Measurements from ENCODE around the gene KRT73. TPM values are rescaled to one million over a fixed set of nuclear protein-coding genes. Genes with fewer than 3 reads are reported as not detected.
A peak's percentile ranks its signal among the peaks of the same experiment; 100 is the strongest.

KRT73 gene
- total and polyA plus RNA-seq, 8 donors: not detected

- 53 to 62% (median 57%) methylated on average over 1 of the region's 1 CpG for WGBS, 5 donors
- Histone ChIP-seq H3K4me1 (no peaks in the 10 kb centered on the region), H3K27ac (no peak overlapping the region), H3K27me3 (peaks cover 0 to 38% (median 4%) of the 10 kb centered on the region in 3 donors), H3K9me3 (no peaks in the 10 kb centered on the region), H3K4me3 (no peak overlapping the region), H3K36me3 (no peaks in the 10 kb centered on the region)
- DNase-seq: no peak
- TF ChIP-seq POLR2AphosphoS5 (IDR thresholded peaks at IDR 0.05): no peak
- no peak for TF ChIP-seq CTCF (IDR thresholded peaks at IDR 0.05)
- no peak for TF ChIP-seq EP300 (IDR thresholded peaks at IDR 0.05)
- TF ChIP-seq POLR2A (IDR thresholded peaks at IDR 0.05): no peak
- intact Hi-C loops (cut with DNase I; ENCODE audit: low total_unique reads): no loop called here
Measured at GRCh38 chr12:52564582-52564981, 53.8 kb downstream of the KRT73 start.

- Histone ChIP-seq H3K9me3 (no peaks in the 10 kb centered on the region), H3K27me3 (peaks cover 0 to 36% (median 3%) of the 10 kb centered on the region in 3 donors), H3K27ac (no peak overlapping the region), H3K36me3 (no peaks in the 10 kb centered on the region), H3K4me3 (no peak overlapping the region), H3K4me1 (no peaks in the 10 kb centered on the region)
- peak in 1 of 2 donors; percentile 15 for DNase-seq
- 42 to 74% (median 60%) methylated on average over 3 of the region's 3 CpGs for WGBS, 5 donors
- intact Hi-C loops (cut with DNase I; ENCODE audit: low total_unique reads): no loop called here
- no peak for TF ChIP-seq POLR2A (IDR thresholded peaks at IDR 0.05)
- no peak for TF ChIP-seq EP300 (IDR thresholded peaks at IDR 0.05)
- TF ChIP-seq POLR2AphosphoS5 (IDR thresholded peaks at IDR 0.05): no peak
- no peak for TF ChIP-seq CTCF (IDR thresholded peaks at IDR 0.05)
Measured at GRCh38 chr12:52561880-52562449, 56.4 kb downstream of the KRT73 start.

GRCh38 chr12:52559979-52560378, 58.4 kb downstream of the KRT73 start:
- Histone ChIP-seq H3K9me3 (no peaks in the 10 kb centered on the region), H3K4me1 (no peaks in the 10 kb centered on the region), H3K27ac (no peak overlapping the region), H3K27me3 (peaks cover 0 to 28% (median 0%) of the 10 kb centered on the region in 3 donors), H3K36me3 (no peaks in the 10 kb centered on the region), H3K4me3 (no peak overlapping the region)
- DNase-seq: no peak
- intact Hi-C loops (cut with DNase I; ENCODE audit: low total_unique reads): no loop called here
- WGBS, 5 donors: 73 to 81% (median 76%) methylated on average over 4 of the region's 4 CpGs
- TF ChIP-seq EP300 (IDR thresholded peaks at IDR 0.05) (no peak), CTCF (IDR thresholded peaks at IDR 0.05) (no peak), POLR2AphosphoS5 (IDR thresholded peaks at IDR 0.05) (no peak)

GRCh38 chr12:52558781-52559445, 59.4 kb downstream of the KRT73 start:
- DNase-seq: no peak
- no peaks in the 10 kb centered on the region for H3K9me3 ChIP-seq
- H3K27me3 ChIP-seq: peaks cover 0 to 21% (median 0%) of the 10 kb centered on the region in 3 donors
- intact Hi-C loops (cut with DNase I; ENCODE audit: low total_unique reads): no loop called here
- TF ChIP-seq POLR2A (IDR thresholded peaks at IDR 0.05) (no peak), EP300 (IDR thresholded peaks at IDR 0.05) (no peak), POLR2AphosphoS5 (IDR thresholded peaks at IDR 0.05) (no peak), CTCF (IDR thresholded peaks at IDR 0.05) (no peak)
- no peak overlapping the region for H3K27ac ChIP-seq
- no peak overlapping the region for H3K4me3 ChIP-seq
- H3K4me1 ChIP-seq: no peaks in the 10 kb centered on the region
- WGBS, 5 donors: 69 to 84% (median 72%) methylated on average over 8 of the region's 8 CpGs
- H3K36me3 ChIP-seq: no peaks in the 10 kb centered on the region

Other genes starting within 250 kb of the KRT73 start
- gene KRT84, start 232.9 kb downstream of the KRT73 start, total RNA-seq: not detected
- gene KRT84, start 232.9 kb downstream of the KRT73 start, polyA plus RNA-seq: not detected
- not detected for gene KRT82, start 212.2 kb downstream of the KRT73 start, total RNA-seq
- gene KRT82, start 212.2 kb downstream of the KRT73 start, polyA plus RNA-seq: not detected
- not detected for gene KRT75, start 184.2 kb downstream of the KRT73 start, total RNA-seq
- not detected for gene KRT75, start 184.2 kb downstream of the KRT73 start, polyA plus RNA-seq
- under 1 TPM in 1 of 5 donors, not detected in 4; 0.55 TPM for gene KRT6B, start 166.4 kb downstream of the KRT73 start, total RNA-seq
- gene KRT6B, start 166.4 kb downstream of the KRT73 start, polyA plus RNA-seq: 1 to 10 TPM in 1 of 3 donors, under 1 TPM in 1, not detected in 1; 0.46 to 9.2 TPM
- gene KRT6C, start 144.8 kb downstream of the KRT73 start, total RNA-seq: under 1 TPM in 1 of 5 donors, not detected in 4; 0.43 TPM
- 10 to 100 TPM in 1 of 3 donors, under 1 TPM in 1, not detected in 1; 0.31 to 12.4 TPM for gene KRT6C, start 144.8 kb downstream of the KRT73 start, polyA plus RNA-seq
- 10 to 100 TPM in 3 of 5 donors, under 1 TPM in 1, not detected in 1; 0.89 to 83.3 (median 34.3) TPM for gene KRT6A, start 125.3 kb downstream of the KRT73 start, total RNA-seq
- gene KRT6A, start 125.3 kb downstream of the KRT73 start, polyA plus RNA-seq: 100 to 1,000 TPM in 1 of 3 donors, 1 to 10 TPM in 2; 1.5 to 260 (median 9.8) TPM
- 1 to 10 TPM in 1 of 5 donors, under 1 TPM in 1, not detected in 3; 0.89 to 9.0 TPM for gene KRT5, start 98.2 kb downstream of the KRT73 start, total RNA-seq
- gene KRT5, start 98.2 kb downstream of the KRT73 start, polyA plus RNA-seq: 1,000 to 10,000 TPM in 1 of 3 donors, 10 to 100 TPM in 1, not detected in 1; 10.2 to 2,165 TPM
- gene KRT71, start 65.4 kb downstream of the KRT73 start, total RNA-seq: not detected
- not detected for gene KRT71, start 65.4 kb downstream of the KRT73 start, polyA plus RNA-seq
- not detected for gene KRT74, start 44.7 kb downstream of the KRT73 start, total RNA-seq
- gene KRT74, start 44.7 kb downstream of the KRT73 start, polyA plus RNA-seq: under 1 TPM in 1 of 3 donors, not detected in 2; 0.08 TPM
- gene KRT72, start 17.1 kb downstream of the KRT73 start, total RNA-seq: not detected
- not detected for gene KRT72, start 17.1 kb downstream of the KRT73 start, polyA plus RNA-seq
- gene KRT2, start 33.7 kb upstream of the KRT73 start, total RNA-seq: not detected
- not detected for gene KRT2, start 33.7 kb upstream of the KRT73 start, polyA plus RNA-seq
- 10 to 100 TPM in 1 of 5 donors, 1 to 10 TPM in 1, under 1 TPM in 1, not detected in 2; 0.37 to 27.8 (median 7.6) TPM for gene KRT1, start 61.8 kb upstream of the KRT73 start, total RNA-seq
- not detected for gene KRT1, start 61.8 kb upstream of the KRT73 start, polyA plus RNA-seq
- not detected for gene KRT77, start 85.0 kb upstream of the KRT73 start, total RNA-seq
- under 1 TPM in 1 of 3 donors, not detected in 2; 0.03 TPM for gene KRT77, start 85.0 kb upstream of the KRT73 start, polyA plus RNA-seq
- gene KRT76, start 158.8 kb upstream of the KRT73 start, total RNA-seq: not detected
- not detected for gene KRT76, start 158.8 kb upstream of the KRT73 start, polyA plus RNA-seq
- gene KRT3, start 177.6 kb upstream of the KRT73 start, total RNA-seq: not detected
- under 1 TPM in 1 of 3 donors, not detected in 2; 0.53 TPM for gene KRT3, start 177.6 kb upstream of the KRT73 start, polyA plus RNA-seq
- 1 to 10 TPM in 2 of 5 donors, not detected in 3; 5.1 to 8.0 TPM for gene KRT4, start 195.6 kb upstream of the KRT73 start, total RNA-seq
- 1,000 to 10,000 TPM in 1 of 3 donors, 10 to 100 TPM in 1, not detected in 1; 14.4 to 2,693 TPM for gene KRT4, start 195.6 kb upstream of the KRT73 start, polyA plus RNA-seq
- not detected for gene KRT79, start 215.8 kb upstream of the KRT73 start, total RNA-seq
- under 1 TPM in 1 of 3 donors, not detected in 2; 0.15 TPM for gene KRT79, start 215.8 kb upstream of the KRT73 start, polyA plus RNA-seq
- gene KRT78, start 230.4 kb upstream of the KRT73 start, total RNA-seq: under 1 TPM in 1 of 5 donors, not detected in 4; 0.73 TPM
- 10 to 100 TPM in 1 of 3 donors, under 1 TPM in 1, not detected in 1; 0.76 to 98.0 TPM for gene KRT78, start 230.4 kb upstream of the KRT73 start, polyA plus RNA-seq